ENCODE data around the gene ANAPC4.

The ANAPC4 gene

GRCh38 chr4:25421816-25422525 is 44.9 kb downstream of the ANAPC4 start:
- no peak for FAIRE-seq
- TF ChIP-seq, protein P1, sequence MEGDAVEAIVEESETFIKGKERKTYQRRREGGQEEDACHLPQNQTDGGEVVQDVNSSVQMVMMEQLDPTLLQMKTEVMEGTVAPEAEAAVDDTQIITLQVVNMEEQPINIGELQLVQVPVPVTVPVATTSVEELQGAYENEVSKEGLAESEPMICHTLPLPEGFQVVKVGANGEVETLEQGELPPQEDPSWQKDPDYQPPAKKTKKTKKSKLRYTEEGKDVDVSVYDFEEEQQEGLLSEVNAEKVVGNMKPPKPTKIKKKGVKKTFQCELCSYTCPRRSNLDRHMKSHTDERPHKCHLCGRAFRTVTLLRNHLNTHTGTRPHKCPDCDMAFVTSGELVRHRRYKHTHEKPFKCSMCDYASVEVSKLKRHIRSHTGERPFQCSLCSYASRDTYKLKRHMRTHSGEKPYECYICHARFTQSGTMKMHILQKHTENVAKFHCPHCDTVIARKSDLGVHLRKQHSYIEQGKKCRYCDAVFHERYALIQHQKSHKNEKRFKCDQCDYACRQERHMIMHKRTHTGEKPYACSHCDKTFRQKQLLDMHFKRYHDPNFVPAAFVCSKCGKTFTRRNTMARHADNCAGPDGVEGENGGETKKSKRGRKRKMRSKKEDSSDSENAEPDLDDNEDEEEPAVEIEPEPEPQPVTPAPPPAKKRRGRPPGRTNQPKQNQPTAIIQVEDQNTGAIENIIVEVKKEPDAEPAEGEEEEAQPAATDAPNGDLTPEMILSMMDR (IDR thresholded peaks at IDR 0.05; ENCODE audit: insufficient read depth, missing control alignments), result no peak
- DNase-seq (ENCODE audit: insufficient read length, low spot score), result no peak

DNA sequence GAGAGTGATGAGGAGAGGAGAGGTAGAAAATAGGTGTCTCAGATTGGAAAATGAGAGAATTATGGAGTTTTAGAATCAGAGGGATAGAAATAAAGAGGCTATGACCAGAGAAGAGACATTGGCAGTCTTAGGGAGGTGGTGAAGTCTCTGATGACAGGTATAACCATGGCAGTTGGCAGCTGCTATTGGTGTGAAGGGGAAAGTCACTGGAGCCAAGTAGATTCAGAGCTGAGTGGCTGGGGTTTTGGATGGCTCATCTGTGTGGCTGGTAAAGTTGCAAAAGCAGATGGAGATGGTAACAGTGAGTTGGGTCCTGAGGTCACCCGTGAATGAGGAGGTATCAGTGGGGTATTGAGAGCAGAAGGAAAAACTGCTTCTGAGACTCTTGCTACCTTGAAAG is 46.5 kb downstream of the ANAPC4 start:
- no peak for FAIRE-seq
- TF ChIP-seq, protein P1 (IDR thresholded peaks at IDR 0.05; ENCODE audit: insufficient read depth, missing control alignments), result no peak
- no peak for DNase-seq (ENCODE audit: insufficient read length, low spot score)

GRCh38 chr4:25424539-25425228 is 47.6 kb downstream of the ANAPC4 start:
- DNase-seq (ENCODE audit: insufficient read length, low spot score) (no peak), FAIRE-seq (no peak)
- TF ChIP-seq, protein P1 (IDR thresholded peaks at IDR 0.05; ENCODE audit: insufficient read depth, missing control alignments), result no peak

GRCh38 chr4:25425361-25425760 is 48.3 kb downstream of the ANAPC4 start:
- TF ChIP-seq, protein P1 (IDR thresholded peaks at IDR 0.05; ENCODE audit: insufficient read depth, missing control alignments), result no peak
- FAIRE-seq (no peak), DNase-seq (ENCODE audit: insufficient read length, low spot score) (no peak)

GRCh38 chr4:25427871-25428270 is 50.8 kb downstream of the ANAPC4 start:
- FAIRE-seq, result no peak
- TF ChIP-seq, protein P1 (IDR thresholded peaks at IDR 0.05; ENCODE audit: insufficient read depth, missing control alignments), result no peak
- DNase-seq (ENCODE audit: insufficient read length, low spot score), result no peak

DNA sequence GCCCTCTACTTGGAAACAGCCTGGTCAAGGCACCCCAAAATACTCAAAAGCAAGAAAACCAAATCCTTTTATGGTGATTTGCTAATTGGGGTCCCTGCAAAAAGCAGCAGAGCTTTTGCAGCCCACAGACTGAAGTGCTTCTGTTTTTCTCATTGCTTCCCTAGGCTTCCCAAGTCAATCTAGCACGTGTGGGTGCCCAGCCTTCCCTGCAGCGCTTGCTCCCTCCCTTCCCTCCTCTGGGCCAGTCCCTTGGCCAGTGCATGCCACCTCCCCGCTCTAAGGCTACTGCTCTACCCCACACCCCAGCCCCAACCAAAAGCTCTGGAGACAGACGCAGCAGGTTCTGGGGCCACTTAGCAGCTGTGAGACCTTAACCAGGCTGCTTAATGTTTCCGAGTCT is 53.6 kb downstream of the ANAPC4 start:
- TF ChIP-seq, protein P1 (IDR thresholded peaks at IDR 0.05; ENCODE audit: insufficient read depth, missing control alignments), result no peak
- FAIRE-seq, result no peak
- no peak for DNase-seq (ENCODE audit: insufficient read length, low spot score)
